ENCODE results near the gene UBE2E2.

- TF ChIP-seq EZH2phosphoT487 (IDR thresholded peaks at IDR 0.05; ENCODE audit: insufficient read depth, low read depth), result no peak
- no peak for TF ChIP-seq EZH2 (IDR thresholded peaks at IDR 0.05; ENCODE audit: insufficient read depth, poor library complexity, severe bottlenecking)
These were observed 106.0 kb downstream of the UBE2E2 start for GRCh38 chr3:23308986-23309625.
